GM18951 (cell line): Measurements from ENCODE around the gene NRTN.

Experiments
- POLR2A ChIP-seq: IDR thresholded peaks from 4 replicates; pipeline ENCODE4 v1.6.1; 2011; ENCODE audit warnings: mild to moderate bottlenecking; ENCODE audit not compliant: insufficient read length, insufficient read depth; ENCODE audit errors: extremely low read depth
- in situ Hi-C: fragments of 300-500 bp; cut with MboI; formaldehyde crosslinking; loops from one replicate; pipeline ENCODE4 v1.12.0; 2022; ENCODE audit warnings: low sequenced_read_pairs, mixed read lengths, inconsistent platforms; ENCODE audit not compliant: unreplicated experiment

NRTN gene

GRCh38 chr19:5784581-5785147 lies 20.2 kb upstream of the NRTN start, which contains the start of gene PRR22:
TSS of gene PRR22 (minus strand) at chr19:5784746. CDS start at chr19:5784660, 86 bp downstream.
- in situ Hi-C loops = no loop called here
- no peak for TF ChIP-seq POLR2A

GRCh38 chr19:5785423-5785822 lies 19.4 kb upstream of the NRTN start:
- no peak for TF ChIP-seq POLR2A
- in situ Hi-C loops = no loop called here

GRCh38 chr19:5786593-5787408 lies 18.1 kb upstream of the NRTN start:
- in situ Hi-C loops = no loop called here
- no peak for TF ChIP-seq POLR2A

GRCh38 chr19:5787409-5788182 lies 17.3 kb upstream of the NRTN start:
- peak; percentile 27 for TF ChIP-seq POLR2A
- in situ Hi-C loops = no loop called here

GRCh38 chr19:5788422-5788821 lies 16.4 kb upstream of the NRTN start:
- TF ChIP-seq POLR2A = no peak
- in situ Hi-C loops = no loop called here

GRCh38 chr19:5789351-5789761 lies 15.5 kb upstream of the NRTN start:
- in situ Hi-C loops = no loop called here
- no peak for TF ChIP-seq POLR2A

- in situ Hi-C loops = no loop called here
Observed at GRCh38 chr19:5789886-5790558, 14.8 kb upstream of the NRTN start.

GRCh38 chr19:5790559-5791520 lies 14.0 kb upstream of the NRTN start, which contains the start of gene DUS3L:
TSS of gene DUS3L (minus strand) at chr19:5791163. CDS start at chr19:5791141, 22 bp downstream.
- peak; percentile 77 for TF ChIP-seq POLR2A
- in situ Hi-C loops = no loop called here

More at GRCh38 chr19:5789886-5790558, 14.8 kb upstream of the NRTN start:
- no peak for TF ChIP-seq POLR2A

- in situ Hi-C loops = no loop called here
- no peak for TF ChIP-seq POLR2A
Observed at GRCh38 chr19:5792224-5792623, 12.6 kb upstream of the NRTN start.

GRCh38 chr19:5793188-5793587 lies 11.7 kb upstream of the NRTN start:
- in situ Hi-C loops = no loop called here
- TF ChIP-seq POLR2A = no peak

GRCh38 chr19:5795382-5795919 lies 9.4 kb upstream of the NRTN start:
- no peak for TF ChIP-seq POLR2A
- in situ Hi-C loops = no loop called here

GRCh38 chr19:5798244-5798643 lies 6.6 kb upstream of the NRTN start:
- in situ Hi-C loops = no loop called here
- no peak for TF ChIP-seq POLR2A
